GM21447 (cell line): ENCODE data around the gene LMNTD2.

ENCODE experiments used
- ATAC-seq: cut with Tn5 transposase; IDR thresholded peaks from one replicate; pipeline ENCODE4 v1.9.1; 2021; ENCODE audit not compliant: unreplicated experiment

LMNTD2 gene, protein sequence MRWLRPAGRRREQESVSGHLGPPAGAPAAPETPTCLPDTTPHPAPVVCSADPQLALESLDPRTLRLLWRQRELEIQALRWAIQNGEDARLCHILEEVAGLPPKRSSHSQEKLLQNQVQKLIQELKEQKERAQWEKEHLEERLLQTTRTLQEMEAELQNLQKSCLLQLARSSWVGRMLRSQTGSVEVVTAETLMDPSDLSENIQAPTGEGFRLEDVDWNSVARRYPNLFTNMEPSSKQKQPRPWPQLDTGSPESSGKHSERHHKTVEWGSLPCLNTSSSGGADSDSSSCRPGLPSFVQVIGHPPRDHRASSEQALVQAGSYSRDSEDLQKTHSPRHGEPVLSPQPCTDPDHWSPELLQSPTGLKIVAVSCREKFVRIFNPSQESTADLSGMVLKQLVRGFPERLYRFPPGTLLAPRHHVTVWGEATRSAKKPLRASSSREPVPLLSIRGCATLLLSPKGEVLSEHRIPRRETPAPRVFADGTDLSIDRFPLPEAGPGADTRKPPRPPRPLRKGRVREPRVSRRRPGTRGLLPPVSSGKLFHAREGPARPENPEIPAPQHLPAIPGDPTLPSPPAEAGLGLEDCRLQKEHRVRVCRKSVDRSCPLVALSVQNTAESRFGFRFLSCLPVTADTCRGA

DNA sequence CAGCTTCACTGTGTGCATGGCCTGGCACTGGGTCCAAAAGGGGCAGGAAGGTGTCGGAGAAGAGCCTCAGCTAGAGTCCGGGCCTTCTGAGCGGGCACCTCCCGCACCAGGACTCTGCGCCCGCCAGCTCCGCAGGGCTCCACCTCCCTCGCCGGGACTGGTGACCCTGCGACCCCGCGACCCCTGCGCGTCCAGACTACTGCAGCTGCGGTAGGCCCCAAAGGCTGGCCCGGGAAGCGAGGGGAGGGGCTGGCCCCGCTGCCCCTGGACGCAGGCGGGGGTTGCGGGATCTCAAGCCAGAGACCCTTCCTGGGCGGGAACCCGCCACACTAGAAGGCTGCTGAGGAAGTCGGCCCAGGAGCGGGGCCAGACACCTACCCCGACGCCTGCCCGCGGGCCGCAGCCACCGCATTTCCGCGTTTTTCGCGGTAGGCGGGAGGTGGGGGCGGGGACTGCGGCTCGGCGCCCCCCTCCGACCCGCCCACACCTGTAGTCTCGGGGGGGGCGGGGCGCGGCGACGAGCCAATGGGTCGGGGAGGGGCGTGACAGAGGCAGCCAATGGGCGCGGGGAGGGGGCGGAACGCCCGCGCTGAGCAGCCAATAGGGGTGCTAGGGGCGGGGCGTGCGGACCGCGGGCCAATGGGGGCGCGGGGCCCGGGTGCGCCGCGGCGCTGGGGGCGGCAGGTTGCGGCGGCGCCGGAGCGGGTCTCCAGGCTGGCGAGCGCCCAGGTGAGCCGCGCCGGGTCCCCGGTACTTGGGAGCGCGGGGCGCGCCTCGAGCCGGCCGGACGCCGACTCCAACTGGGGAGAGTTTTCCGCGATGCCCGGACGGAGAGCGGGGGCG lies at the start of gene LMNTD2, which contains the start of gene RASSF7:
TSS of gene LMNTD2 (minus strand) at position 434 of the 843 bp plus-strand sequence. CDS start at position 412, 22 bp downstream.
TSS of gene RASSF7 (plus strand) at position 666 of the 843 bp plus-strand sequence. CDS start 799 bp downstream, outside the sequence.
- peak; percentile 62 for ATAC-seq

DNA sequence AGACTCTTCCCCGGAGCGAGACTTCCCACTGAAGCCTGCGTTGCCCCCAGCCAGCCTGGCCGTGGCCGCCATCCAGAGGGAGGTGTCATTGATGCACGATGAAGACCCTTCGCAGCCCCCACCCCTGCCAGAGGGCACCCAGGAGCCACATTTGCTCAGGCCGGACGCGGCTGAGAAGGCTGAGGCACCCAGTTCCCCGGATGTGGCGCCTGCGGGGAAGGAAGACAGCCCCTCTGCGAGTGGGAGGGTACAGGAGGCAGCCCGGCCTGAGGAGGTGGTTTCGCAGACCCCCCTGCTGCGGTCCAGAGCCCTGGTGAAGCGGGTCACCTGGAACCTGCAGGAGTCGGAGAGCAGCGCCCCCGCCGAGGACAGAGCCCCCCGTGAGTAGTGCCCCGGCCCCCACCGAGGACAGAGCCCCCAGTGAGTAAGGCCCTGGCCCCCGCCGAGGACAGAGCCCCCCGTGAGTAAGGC lies 48.8 kb upstream of the LMNTD2 start:
- ATAC-seq: no peak

DNA sequence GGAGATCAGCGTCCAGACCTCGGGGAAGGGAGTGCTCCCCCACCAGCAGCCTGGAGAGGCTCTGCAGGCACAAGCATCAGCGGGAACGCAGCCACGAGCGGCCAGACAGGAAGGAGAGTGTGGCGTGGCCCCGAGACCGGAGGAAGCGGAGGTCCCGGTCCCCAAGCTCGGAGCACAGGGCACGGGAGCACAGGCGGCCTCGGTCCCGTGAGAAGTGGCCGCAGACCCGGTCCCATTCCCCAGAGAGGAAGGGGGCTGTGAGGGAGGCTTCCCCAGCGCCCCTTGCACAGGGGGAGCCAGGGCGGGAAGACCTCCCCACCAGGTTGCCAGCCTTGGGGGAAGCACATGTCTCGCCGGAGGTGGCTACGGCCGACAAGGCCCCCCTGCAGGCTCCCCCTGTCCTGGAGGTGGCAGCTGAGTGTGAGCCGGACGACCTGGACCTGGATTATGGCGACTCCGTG lies 48.3 kb upstream of the LMNTD2 start:
- no peak for ATAC-seq

DNA sequence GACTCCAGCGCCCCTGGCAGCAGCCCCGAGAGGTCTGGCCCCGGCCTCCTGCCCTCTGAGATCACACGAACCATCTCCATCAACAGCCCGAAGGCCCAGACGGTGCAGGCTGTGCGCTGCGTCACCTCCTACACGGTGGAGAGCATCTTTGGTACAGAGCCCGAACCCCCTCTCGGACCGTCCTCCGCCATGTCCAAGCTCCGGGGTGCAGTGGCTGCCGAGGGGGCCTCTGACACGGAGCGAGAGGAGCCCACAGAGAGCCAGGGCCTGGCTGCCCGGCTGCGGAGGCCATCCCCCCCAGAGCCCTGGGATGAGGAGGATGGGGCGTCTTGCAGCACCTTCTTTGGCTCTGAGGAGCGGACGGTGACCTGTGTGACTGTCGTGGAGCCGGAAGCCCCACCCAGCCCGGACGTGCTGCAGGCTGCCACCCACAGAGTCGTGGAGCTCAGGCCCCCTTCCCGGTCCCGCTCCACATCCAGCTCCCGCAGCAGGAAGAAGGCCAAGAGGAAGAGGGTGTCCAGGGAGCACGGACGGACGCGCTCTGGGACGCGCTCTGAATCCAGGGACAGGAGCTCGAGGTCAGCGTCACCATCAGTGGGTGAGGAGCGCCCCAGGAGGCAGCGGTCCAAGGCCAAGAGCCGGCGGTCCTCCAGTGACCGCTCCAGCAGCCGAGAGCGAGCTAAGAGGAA lies 47.6 kb upstream of the LMNTD2 start:
- no peak for ATAC-seq

DNA sequence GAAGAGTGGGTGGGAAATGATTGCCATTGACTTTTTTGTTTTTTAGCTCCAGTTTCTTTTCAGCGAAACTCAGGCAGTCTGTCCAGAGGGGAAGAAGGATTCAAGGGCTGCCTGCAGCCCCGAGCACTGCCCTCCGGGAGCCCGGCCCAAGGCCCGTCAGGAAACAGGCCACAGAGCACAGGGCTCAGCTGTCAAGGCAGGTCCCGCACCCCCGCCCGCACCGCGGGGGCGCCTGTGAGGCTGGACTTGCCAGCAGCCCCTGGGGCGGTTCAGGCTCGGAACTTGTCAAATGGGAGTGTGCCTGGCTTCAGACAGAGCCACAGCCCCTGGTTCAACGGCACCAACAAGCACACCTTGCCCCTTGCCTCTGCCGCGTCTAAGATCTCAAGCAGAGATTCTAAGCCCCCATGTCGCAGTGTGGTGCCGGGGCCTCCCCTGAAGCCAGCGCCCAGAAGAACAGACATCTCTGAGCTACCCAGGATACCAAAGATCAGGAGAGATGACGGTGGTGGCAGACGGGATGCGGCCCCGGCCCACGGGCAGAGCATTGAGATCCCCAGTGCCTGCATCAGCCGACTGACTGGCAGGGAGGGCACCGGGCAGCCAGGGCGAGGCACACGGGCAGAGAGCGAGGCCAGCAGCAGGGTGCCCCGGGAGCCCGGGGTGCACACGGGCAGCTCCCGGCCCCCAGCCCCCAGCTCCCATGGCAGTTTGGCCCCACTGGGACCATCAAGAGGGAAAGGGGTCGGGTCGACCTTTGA lies 46.7 kb upstream of the LMNTD2 start:
- no peak for ATAC-seq

DNA sequence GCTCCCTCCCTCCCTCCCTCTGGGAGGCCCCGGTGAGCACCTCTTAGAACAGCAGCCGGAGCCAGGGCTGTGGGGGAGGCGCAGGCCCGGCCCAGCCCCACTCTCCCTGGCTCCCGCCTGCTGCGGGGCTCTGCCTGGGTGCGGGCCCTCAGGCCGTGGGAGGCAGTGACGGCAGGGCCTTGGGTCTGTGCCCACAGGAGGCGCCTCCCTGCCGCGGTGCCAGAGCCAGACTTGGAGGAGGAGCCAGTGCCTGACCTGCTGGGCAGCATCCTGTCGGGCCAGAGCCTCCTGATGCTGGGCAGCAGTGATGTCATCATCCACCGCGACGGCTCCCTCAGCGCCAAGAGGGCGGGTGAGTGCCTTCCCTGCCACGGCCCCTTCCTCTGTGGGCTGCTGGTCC lies 45.7 kb upstream of the LMNTD2 start:
- ATAC-seq: no peak

DNA sequence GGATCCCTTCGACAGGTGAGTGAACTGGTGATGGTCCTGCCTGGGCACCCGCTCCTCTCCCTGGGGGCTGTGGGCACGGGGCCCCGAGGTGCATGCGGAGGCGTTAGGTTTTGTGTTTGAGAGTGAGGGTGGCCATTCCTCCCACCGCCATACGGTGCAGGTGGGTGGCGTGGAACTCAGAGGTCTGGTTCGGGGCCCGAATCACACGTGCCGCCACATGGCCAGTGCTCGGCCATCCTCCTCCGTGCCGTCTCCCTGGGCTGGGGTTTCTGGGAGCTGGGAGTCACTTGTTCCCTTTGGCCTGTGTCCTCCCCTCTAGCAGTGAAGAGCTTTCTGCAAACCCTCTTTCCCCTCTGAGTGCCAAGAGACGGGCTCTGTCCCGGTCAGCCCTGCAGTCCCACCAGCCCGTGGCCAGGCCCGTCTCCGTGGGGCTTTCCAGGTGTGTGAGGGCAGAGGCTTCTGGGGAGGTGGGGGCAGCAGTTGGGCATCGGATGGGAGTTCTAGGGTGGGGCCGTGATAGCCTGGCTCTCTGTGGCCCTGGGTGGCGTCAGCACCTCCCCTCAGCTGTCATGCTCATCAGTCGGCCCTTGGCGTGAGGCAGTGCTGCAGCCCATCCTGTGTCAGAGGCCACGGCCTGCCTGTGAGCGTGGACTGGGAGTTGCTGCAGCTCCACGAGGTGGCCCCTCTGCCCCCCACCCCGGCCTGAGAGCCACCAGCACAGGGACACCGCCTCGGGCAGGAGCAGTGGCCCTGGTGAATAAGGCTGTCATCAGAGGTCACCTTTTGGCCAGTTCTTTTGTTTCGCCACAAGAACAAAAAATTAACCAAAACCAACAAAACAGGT lies 45.0 kb upstream of the LMNTD2 start:
- no peak for ATAC-seq

DNA sequence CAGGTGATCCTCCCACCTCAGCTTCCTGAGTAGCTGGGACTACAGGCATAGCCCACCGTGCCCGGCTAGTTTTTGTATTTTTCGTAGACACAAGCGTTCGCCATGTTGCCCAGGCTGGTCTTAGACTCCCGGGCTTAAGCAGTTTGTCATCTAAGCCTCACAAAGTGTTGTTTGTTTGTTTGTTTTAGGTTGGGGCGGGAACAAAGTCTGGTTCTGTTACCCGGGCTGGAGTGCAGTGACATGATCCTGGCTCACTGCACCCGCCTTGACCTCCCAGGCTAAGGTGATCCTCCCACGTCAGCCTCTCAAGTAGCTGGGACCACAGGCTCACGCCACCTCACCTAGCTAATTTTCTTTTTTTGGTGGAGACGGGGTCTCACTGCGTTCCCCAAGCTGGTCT lies 42.6 kb upstream of the LMNTD2 start:
- ATAC-seq: no peak

DNA sequence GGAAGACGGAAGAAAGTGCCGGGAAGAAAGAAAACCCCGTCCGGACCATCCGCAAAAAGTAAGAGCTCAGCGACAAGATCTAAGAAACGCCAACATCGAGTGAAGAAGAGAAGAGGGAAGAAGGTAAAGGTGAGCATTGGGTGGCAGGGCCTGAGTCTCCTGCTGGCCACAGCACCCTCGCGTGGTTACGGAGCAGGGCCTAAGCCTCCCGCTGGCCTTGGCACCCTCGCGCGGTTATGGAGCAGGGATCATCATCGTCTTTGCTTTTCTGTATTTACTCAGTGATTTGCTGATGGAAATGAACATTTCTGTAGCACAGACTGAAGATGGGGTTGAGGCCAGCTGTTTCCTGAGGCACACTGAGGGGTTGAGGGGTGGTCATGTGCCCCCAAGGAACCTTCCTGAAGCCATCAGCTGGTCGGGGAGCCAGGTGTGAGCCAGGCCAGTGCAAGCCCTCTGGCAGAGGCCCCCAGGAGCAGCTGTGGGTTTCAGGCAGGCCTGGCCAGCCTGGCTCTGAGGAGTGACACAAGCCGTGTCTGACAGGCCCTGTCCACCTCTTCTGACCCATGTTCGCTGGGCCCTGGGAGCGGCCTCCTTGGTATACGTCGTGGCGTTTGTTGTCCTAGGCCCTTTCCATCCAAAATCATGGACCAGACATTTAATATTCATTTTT lies 41.2 kb upstream of the LMNTD2 start:
- no peak for ATAC-seq

DNA sequence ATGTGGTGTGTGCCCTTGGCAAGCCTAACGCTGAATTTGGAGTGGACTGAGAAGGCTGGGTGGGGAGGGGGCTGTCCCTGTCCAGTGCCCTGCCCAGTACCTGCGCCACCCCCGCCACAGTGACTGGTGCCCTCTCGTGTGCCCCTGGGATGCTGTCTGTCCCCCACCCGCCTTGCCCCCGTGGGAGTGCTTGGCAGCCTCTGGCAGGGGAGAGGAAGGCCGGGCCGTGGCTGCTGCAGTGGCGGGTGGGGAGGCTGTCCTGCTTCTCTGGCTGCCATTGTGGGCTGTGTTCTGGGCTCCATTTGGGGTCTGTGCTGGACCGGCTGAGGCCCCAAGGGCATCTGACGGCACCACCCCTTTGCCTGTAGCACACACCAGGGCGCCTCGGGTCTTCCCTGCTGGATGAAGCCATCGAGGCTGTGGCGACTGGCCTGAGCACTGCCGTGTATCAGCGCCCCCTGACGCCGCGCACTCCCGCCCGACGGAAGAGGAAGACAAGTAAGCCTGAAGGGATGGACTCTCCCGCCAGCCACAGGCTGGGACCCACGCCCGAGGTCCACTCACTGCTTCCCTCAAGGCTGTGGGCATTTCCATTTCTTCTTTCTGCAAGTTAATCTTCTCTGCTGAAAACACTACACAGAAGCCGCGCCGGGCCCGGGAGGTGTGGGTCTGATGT lies 37.6 kb upstream of the LMNTD2 start:
- ATAC-seq: no peak

DNA sequence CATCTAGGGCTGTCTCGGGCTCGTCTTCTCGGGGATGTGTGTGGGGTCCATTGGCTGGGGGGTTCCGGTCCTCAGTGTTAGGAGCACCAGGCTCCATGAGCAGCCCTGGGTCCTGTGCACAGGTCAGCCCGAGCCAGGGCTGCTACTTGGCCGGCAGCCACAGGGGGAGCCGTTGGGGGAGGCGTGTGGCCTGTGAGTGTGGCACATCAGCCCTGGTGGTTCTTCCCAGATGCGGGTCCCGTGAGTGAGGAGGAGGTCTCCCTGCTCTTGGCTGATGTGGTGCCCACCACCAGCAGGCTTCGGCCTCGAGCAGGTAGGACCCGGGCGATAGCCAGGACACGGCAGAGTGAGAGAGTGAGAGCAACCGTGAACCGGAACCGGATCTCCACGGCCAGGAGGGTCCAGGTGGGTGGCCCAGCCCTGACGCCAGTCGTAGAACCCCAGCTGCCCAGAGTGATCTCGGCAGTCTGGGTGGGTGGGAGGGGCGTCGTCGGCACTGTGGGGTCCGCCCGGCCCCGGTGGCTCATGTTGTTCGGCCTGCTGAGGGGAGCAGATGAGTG lies 36.7 kb upstream of the LMNTD2 start:
- no peak for ATAC-seq

DNA sequence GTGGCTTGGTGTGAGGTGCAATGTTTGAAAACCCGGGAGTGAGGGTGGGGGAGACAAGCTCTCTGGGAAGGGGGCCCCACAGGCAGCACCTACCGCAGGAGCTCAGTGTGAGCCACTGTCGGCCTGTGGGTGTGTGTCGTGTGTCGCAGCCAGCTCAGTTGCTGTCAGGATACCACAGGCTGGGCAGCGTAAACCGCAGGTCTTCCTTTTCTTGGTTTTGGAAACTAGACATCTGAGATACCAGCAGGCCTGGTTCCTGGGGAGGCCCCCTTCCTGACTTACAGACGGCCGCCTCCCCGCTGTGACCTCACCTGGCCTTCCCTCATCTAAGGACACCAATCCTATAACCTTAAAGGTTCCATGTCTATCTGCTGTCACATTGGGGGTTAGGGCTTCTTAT lies 35.8 kb upstream of the LMNTD2 start:
- no peak for ATAC-seq

DNA sequence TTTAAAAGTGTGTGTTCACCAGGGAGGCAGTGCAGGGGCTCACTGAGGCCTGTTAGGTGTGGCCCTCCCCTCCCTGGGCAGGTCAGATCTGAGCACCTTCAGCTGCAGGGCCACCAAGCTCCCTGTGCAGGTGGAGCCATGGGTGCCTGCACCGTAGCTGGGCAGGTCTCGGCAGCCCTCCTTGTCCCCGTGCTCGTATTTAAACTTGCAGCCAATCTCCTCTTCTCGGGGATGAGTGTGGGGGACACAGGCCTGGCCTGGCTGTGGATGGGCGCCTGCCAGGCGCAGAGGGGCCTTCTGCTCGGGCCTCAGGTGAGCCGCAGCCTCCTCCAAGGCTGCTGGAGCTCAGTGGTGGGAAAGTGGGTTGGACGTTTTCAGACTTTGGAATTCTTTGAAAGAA lies 34.9 kb upstream of the LMNTD2 start:
- no peak for ATAC-seq

DNA sequence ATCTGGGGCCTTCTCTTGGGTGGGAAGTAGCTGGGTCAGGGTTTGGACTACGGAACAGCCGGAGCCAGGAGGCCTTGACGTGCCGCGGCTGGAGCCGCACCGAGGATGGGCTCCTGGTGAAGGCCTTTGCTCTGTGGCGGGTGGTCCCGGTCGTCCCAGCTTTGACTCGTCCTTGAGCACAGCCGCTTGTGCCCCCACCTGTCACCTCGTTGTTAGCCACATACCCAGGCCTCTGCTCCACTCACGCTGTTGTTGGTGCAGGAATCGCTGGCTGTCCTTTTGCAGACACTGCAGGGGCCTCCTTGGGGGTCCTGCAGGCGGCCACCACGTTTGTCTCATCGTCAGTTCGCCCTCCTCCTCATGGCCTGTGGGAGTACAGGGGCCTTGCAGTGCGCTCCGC lies 32.8 kb upstream of the LMNTD2 start:
- no peak for ATAC-seq

DNA sequence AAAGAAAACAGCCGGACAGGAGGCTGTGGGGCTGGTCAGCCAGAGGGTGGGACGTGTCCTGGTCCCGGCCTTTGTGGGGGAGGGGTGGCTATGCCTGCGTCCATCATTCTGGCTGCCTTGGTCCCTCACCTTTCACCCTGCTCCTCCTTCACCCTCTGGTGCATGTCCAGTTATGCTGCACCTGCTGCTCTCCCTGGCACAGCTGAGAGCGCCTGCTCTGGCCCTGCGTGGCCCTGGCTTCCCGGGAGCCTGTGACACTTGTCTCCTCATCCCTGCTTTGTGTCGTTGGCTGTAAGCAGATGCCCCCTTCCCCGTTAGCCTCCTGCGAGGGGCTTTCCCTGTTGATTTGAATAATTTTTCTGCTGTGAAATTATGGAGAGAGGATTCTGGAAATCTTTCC lies 32.4 kb upstream of the LMNTD2 start:
- ATAC-seq: no peak

DNA sequence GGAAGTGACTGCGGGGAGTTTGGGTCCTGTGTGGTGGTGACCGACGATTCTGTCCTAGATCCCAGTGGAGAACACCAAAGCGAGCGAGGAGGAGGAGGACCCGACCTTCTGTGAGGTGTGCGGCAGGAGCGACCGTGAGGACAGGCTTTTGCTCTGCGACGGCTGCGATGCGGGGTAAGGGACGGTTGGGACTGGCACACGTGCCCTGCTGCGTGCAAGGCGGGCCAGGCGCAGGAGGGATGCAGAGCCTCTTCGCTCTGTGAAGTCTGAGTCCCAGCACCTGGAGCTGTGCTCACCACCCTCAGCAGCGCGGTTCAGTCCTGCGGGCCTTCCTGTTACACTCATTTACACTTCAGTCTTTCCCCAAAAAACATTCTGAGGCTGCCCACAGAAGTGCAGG lies 32.0 kb upstream of the LMNTD2 start:
- ATAC-seq: no peak

DNA sequence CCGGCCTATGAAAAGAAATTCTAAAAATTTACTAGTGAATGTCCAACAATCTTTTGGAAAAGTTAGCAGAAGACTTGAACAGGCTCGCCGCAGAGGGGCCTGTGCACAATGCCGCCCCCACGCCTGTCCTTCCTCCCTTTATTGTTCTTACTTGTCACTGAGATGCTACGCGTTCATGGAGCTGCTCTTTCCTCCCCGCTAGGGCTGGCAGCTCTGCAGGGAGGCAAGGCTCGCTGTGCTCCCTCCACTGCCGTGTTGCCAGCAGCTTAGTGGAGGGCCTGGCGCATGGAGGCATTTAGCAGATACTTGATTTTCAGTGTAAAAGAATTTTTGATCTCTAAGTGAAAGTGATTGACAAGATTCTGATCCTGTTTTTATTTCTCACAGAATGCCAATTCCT lies 30.5 kb upstream of the LMNTD2 start:
- no peak for ATAC-seq

DNA sequence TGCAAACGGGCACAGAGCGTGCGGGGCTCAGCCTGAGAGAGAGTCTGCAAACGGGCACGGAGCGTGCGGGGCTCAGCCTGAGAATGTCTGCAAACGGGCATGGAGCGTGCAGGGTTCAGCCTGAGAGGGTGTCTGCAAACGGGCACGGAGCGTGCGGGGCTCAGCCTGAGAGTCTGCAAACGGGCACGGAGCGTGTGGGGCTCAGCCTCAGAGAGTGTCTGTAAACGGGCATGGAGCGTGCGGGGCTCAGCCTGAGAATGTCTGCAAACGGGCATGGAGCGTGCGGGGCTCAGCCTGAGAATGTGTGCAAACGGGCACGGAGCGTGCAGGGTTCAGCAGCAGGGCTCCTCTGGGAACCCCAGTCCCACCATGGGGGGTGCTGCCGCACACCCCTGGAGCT lies 29.3 kb upstream of the LMNTD2 start:
- ATAC-seq: no peak
